ENCODE measurements around the gene PLXNA4.

- TF ChIP-seq CTCF (IDR thresholded peaks at IDR 0.05; ENCODE audit: low read depth, low read length) = no peak
- no peak for TF ChIP-seq MYC (IDR thresholded peaks at IDR 0.05; ENCODE audit: low read depth, low read length)
These were observed 152.0 kb downstream of the PLXNA4 start for GRCh38 chr7:132424277-132424676.
